ENCODE results near the gene TSHR. TPM values are rescaled to one million over a fixed set of nuclear protein-coding genes. Genes with fewer than 3 reads are reported as not detected.
"Not testable (repeated sequence)": the region's sequence is repeated elsewhere in the genome, so short reads cannot be mapped to it uniquely, and the experiment has no call there.

The TSHR gene
- total RNA-seq, 1 experiment from 2014 or later: not detected

DNA sequence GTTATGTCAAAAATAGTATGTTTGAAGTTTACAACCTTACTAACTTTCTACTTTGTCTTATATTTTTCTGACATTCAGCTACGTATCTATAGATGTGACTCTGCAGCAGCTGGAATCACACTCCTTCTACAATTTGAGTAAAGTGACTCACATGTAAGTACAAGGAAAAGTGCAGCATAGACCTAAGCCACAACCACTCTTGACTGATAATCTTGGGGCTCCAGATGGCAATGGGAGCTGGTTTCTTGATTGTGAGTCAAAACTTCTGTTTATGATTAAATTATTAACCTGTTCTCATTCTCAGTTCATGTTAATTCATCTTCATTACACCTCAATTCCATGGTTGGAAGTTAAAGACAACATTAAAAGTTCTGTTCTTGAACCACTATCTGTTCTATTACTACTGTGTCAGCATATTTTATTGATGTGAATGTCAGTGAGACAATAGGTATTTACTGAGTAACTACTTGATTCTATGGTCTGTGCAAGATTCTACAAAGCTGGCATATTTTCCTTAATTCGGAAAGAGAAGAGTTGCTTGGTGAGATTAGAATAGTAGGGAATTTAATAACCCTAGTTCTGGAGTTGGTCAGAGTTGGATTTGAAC is 112.9 kb downstream of the TSHR start:
- DNase-seq (ENCODE audit: low spot score): no peak

DNA sequence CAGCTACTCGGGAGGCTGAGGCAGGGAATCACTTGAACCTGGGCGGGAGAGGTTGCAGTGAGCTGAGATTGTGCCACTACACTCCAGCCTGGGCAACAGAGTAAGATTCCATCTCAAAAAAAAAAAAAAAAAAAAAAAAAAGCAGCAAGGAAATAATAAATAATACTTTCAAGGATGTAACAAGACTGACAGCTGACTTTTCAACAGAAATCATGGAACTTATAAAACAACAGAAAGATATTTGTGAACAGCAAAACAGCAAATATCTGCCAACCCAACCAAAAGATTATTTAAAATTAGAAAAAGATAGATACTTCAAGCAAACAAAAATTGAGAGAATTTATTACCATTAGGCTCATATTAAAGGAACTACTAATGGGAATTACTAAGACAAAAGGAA is 115.1 kb downstream of the TSHR start:
- no peak for DNase-seq (ENCODE audit: low spot score)

DNA sequence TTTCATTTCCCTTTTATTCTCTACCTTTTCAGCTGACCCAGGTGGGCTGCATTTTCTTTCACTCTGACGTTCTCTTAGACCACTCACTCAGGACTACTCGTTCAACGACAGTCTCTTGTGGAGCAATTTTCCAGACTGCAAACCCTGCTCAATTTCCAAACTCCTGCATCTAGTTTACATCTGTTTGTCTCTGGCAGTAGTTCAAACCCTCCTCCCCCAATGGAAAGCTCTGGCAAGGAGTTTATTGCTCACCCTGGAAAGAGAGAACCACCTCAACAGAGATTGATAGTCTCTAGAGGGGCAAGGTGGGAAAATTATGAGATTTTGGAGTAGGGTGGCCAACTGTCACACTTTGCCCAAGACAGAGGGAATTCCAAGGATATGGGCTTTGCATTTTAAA is 130.2 kb downstream of the TSHR start:
- no peak for DNase-seq (ENCODE audit: low spot score)

DNA sequence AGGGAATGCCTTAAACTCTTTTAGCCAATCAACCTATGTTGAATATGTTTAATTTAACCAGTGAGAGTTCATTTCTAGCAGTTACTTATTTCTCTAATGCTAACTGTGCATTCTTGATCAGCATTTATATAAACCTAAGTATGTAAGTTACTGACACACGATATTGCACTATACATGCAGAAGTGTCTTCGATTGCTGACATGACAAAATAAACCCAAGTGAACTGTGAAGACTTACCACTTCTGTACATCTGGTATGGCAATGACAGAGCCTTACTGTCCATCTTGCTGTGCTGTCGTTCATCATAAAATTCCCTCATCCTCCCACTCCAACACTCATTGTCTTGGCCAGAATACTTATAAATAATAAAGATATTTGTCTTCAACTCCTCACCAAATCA is 131.8 kb downstream of the TSHR start:
- DNase-seq (ENCODE audit: low spot score): no peak

DNA sequence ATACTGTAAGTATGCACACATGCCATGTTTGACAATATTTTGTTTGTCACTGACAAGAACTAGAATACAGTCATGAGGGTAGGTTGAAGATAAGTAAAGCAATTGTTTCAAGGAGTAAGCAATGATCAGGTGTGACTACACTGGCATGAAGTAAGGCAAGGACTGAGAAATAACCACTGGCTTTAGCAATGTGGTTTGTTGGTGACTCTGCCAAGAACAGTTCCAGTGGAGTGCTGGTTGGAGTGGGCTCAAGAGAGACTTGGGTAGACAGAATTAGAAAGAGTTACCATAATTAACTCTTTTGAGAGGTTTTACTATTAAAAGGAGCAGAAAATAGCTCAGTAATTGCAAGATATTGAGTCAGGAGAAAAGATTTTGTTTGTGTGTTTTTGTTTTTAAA is 135.7 kb downstream of the TSHR start:
- no peak for DNase-seq (ENCODE audit: low spot score)

DNA sequence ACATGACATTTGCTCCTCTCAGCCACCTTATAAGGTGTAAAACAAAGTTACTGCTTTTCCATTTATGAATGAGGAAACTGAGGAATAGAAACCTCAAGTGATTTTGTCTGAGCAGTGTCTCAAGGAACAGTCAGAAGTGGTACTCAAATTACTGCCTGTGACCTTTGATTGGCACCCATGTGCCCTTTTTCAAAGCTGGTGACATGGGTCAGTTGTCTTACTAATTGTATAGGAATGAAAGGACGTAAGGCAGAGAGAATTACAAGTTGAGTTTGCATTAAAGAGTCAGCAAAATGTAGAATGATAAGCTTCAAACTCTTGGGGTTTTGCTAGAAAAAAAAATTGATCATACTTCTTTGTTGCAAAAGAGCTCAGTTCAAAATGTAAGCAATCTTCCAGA is 136.2 kb downstream of the TSHR start:
- DNase-seq (ENCODE audit: low spot score): no peak

- DNase-seq (ENCODE audit: low spot score): no peak
These were observed 138.2 kb downstream of the TSHR start for GRCh38 chr14:81093651-81094050.

GRCh38 chr14:81095539-81095938 is 140.1 kb downstream of the TSHR start:
- DNase-seq (ENCODE audit: low spot score): no peak

- no peak for DNase-seq (ENCODE audit: low spot score)
These were observed 141.2 kb downstream of the TSHR start for GRCh38 chr14:81096656-81097055.

DNA sequence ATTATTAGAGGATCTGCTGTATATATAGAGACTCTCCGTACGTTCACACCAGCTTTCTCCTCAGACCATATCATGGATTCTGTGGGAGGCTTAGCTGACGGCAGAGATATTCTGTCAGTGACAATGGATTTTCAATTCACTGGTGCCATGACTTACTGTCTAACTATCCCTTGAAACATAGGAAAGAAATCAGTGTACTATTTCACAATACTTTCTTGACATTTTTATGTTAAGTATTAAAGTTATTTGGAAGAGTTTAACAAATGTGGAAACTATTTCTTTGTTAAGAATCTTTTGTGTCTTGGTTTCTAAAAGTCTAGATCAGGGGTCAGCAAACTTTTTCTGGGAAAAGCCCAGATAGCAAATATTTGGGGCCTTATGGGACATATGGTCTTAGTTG is 146.8 kb downstream of the TSHR start:
- no peak for DNase-seq (ENCODE audit: low spot score)

DNA sequence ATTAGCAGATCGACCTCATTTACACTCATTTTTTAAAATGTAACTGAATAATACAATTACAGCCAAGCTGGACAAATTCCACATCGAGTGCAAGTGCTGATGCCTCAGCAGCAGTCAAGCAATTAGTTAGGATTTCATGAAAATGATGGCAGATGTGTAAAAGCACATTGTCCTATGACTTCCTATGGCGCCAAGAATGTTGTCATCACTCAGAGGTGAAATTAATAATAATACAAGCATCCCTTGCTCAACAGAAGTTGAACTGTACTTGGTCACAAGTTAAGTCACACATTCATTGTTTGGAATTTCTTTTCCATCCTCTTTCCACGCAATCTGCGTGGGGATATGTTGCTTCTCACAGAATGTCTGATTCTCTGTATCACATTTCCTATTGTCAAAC is 148.0 kb downstream of the TSHR start:
- no peak for DNase-seq (ENCODE audit: low spot score)

DNA sequence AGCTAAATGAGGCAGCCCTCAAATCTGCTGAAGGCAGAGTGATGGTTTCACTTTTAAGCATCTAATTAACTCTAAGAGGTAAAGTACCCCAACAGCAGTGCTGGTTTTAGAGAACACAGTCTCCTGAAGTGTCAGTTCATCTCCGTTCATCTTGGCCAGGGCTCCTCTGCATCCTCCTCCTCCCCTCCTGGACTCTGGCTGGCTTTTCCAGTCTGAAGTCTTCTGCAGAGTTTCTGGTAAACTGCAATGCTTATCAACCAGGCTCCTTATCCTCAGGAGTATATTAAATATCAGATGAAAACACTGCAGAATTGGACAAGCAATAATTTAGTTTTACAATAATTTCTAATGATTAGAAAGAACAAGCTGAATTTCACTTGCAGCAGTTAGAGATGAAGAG is 150.0 kb downstream of the TSHR start:
- no peak for DNase-seq (ENCODE audit: low spot score)

- no peak for DNase-seq (ENCODE audit: low spot score)
These were observed 150.5 kb downstream of the TSHR start for GRCh38 chr14:81105961-81106360.

GRCh38 chr14:81110186-81110585 is 154.8 kb downstream of the TSHR start:
- no peak for DNase-seq (ENCODE audit: low spot score)

- DNase-seq (ENCODE audit: low spot score): no peak
These were observed 157.8 kb downstream of the TSHR start for GRCh38 chr14:81113176-81113575.

GRCh38 chr14:81113945-81114820 is 158.8 kb downstream of the TSHR start:
- not testable (repeated sequence) for DNase-seq (ENCODE audit: low spot score)

DNA sequence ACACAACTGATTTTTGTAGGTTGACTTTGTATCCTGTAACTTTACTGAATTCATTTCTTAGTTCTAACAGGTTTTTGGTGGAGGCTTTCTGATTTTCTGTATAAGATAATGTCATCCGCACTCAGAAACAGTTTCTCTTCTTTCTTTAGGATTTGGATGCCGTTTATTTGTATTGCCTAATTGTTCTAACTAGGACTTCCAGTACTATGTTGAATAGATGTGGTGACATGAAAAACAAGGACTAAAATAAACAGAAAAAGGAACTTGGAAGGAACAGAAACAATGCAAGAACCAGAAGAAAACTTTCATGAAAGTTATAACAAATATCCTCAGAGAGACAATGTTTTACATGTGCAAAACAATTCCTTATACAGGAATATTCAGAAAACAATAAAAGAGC is 165.1 kb downstream of the TSHR start:
- no peak for DNase-seq (ENCODE audit: low spot score)

- DNase-seq (ENCODE audit: low spot score): no peak
These were observed 166.9 kb downstream of the TSHR start for GRCh38 chr14:81122326-81122725.

DNA sequence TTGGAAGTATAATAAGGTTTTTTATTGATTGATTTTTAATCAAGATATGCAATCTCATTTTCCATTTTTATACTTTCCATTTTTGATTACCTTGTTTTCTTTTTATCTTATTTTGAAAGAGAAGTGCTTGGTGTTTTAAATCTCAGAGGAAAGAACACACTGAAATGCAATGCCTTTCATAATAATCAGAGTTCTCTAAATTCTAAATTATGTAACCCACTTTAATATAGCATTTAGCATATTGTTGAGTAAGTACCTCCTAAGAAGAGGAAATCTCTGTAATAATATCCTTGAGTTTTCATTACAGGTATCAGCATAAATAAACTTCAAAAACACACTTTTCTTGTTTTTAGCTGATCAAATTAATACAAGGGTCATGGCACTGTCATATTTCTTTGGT is 168.4 kb downstream of the TSHR start:
- no peak for DNase-seq (ENCODE audit: low spot score)

- DNase-seq (ENCODE audit: low spot score): no peak
These were observed 170.1 kb downstream of the TSHR start for GRCh38 chr14:81125536-81125935.

DNA sequence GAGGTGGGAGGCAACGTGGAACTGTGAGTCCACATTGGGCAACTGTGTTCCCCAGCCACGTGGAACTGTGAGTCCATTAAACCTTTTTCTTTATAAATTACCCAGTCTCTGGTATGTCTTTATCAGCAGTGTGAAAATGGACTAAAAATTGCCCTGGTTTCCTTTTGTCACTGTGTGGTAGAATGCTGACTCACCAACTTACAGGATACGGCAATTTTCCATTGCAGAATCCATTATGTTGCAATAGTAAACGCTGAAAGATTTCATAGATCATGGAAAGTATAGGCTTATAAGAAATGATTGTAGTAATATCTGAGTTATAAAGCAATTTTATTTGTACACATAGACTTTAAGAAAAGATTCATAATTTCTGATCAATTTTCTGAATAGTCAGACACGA is 172.4 kb downstream of the TSHR start:
- DNase-seq (ENCODE audit: low spot score): no peak

GRCh38 chr14:81129242-81129641 is 173.8 kb downstream of the TSHR start:
- no peak for DNase-seq (ENCODE audit: low spot score)

- DNase-seq (ENCODE audit: low spot score): no peak
These were observed 177.0 kb downstream of the TSHR start for GRCh38 chr14:81132468-81132867.

GRCh38 chr14:81133400-81133799 is 178.0 kb downstream of the TSHR start:
- DNase-seq (ENCODE audit: low spot score): no peak

Measured in A172 (cell line).